WTC11 (cell line): Measurements from ENCODE around the gene KCNMA1. TPM values are rescaled to one million over a fixed set of nuclear protein-coding genes. Genes with fewer than 3 reads are reported as not detected.

Experiments used
- ATAC-seq: fragments of 200-7000 bp; cut with Tn5 transposase; 2 replicates; pipeline ENCODE4 v1.10.0; 2021; ENCODE audit warnings: mild to moderate bottlenecking, moderate library complexity
- CTCF ChIA-PET: fragments of 300-600 bp; sonication (Branson Sonifier 250); formaldehyde crosslinking; loops from one replicate; lab custom pipeline; 2021; ENCODE audit warnings: antibody characterized with exemption; lab: Charles Lee
- POLR2A ChIA-PET: fragments of 350-600 bp; sonication (Branson Sonifier 250); formaldehyde crosslinking; loops from one replicate; lab custom pipeline; 2021; ENCODE audit warnings: antibody characterized with exemption; lab: Charles Lee
- DNase-seq: peaks from one replicate; pipeline ENCODE4 v3.0.0; 2021; ENCODE audit warnings: low spot score
- H3K27ac Mint-ChIP-seq: 2 replicates; pipeline ENCODE4 v1.8.0; 2021; ENCODE audit warnings: mixed read lengths
- H3K27me3 Mint-ChIP-seq: 2 replicates; pipeline ENCODE4 v1.8.0; 2021; ENCODE audit warnings: low read depth, mild to moderate bottlenecking, moderate library complexity, mixed read lengths
- H3K36me3 Mint-ChIP-seq: 2 replicates; pipeline ENCODE4 v1.8.0; 2021; ENCODE audit warnings: mixed read lengths
- H3K4me1 Mint-ChIP-seq: 2 replicates; pipeline ENCODE4 v1.8.0; 2022; ENCODE audit warnings: mixed read lengths
- H3K4me3 Mint-ChIP-seq: 2 replicates; pipeline ENCODE4 v1.8.0; 2021; ENCODE audit warnings: mild to moderate bottlenecking, moderate library complexity, mixed read lengths
- H3K9me3 Mint-ChIP-seq: 2 replicates; pipeline ENCODE4 v1.8.0; 2021; ENCODE audit warnings: mixed read lengths
- AFF4 ChIP-seq: sonication (generic); formaldehyde crosslinking; IDR thresholded peaks from 2 replicates; pipeline ENCODE4 v1.8.1; 2023; ENCODE audit warnings: mild to moderate bottlenecking, missing genetic modification reagents, borderline replicate concordance
- ARID4B ChIP-seq: sonication (generic); formaldehyde crosslinking; IDR thresholded peaks from 2 replicates; pipeline ENCODE4 v1.8.0; 2023; ENCODE audit warnings: missing genetic modification reagents, mild to moderate bottlenecking, borderline replicate concordance
- ATF6 ChIP-seq: sonication (generic); formaldehyde crosslinking; IDR thresholded peaks from 2 replicates; pipeline ENCODE4 v1.8.1; 2023; ENCODE audit warnings: mild to moderate bottlenecking, missing genetic modification reagents
- CREB1 ChIP-seq: sonication (generic); formaldehyde crosslinking; IDR thresholded peaks from 2 replicates; pipeline ENCODE4 v1.8.0; 2023; ENCODE audit warnings: mild to moderate bottlenecking, missing genetic modification reagents
- FOXP1 ChIP-seq: sonication (generic); formaldehyde crosslinking; IDR thresholded peaks from 2 replicates; pipeline ENCODE4 v1.8.0; 2022; ENCODE audit warnings: missing genetic modification reagents, mild to moderate bottlenecking, moderate library complexity, borderline replicate concordance
- MLX ChIP-seq: sonication (generic); formaldehyde crosslinking; IDR thresholded peaks from 2 replicates; pipeline ENCODE4 v1.8.1; 2023; ENCODE audit warnings: mild to moderate bottlenecking, missing genetic modification reagents, moderate library complexity
- RORB ChIP-seq: fragments of 250-450 bp; sonication (Bioruptor Pico); IDR thresholded peaks from 2 replicates; pipeline ENCODE4 v1.9.0; 2021; ENCODE audit warnings: mild to moderate bottlenecking
- STAT6 ChIP-seq: sonication (generic); formaldehyde crosslinking; conservative IDR thresholded peaks from 2 replicates; pipeline ENCODE4 v1.8.1; 2023; ENCODE audit warnings: mild to moderate bottlenecking, low read depth, missing genetic modification reagents, moderate library complexity
- ZMAT4 ChIP-seq: fragments of 250-450 bp; sonication (Bioruptor Pico); IDR thresholded peaks from 2 replicates; pipeline ENCODE4 v1.9.0; 2021; ENCODE audit warnings: mild to moderate bottlenecking
- ZNF232 ChIP-seq: sonication (generic); formaldehyde crosslinking; IDR thresholded peaks from 2 replicates; pipeline ENCODE4 v1.8.0; 2022; ENCODE audit warnings: mild to moderate bottlenecking, missing genetic modification reagents
- ZNF396 ChIP-seq: fragments of 250-450 bp; sonication (Bioruptor Pico); IDR thresholded peaks from 2 replicates; pipeline ENCODE4 v1.8.0; 2021; ENCODE audit warnings: mild to moderate bottlenecking, moderate library complexity, borderline replicate concordance
- total RNA-seq: library from RNA; stranded (reverse); gene quantifications from 3 replicates; pipeline ENCODE4 v1.2.3, GENCODE V29; 2021
- TF ChIP-seq, protein P1 (sequence below): sonication (generic); formaldehyde crosslinking; IDR thresholded peaks from 2 replicates; pipeline ENCODE4 v1.8.1; 2023; ENCODE audit warnings: mild to moderate bottlenecking, moderate library complexity, missing genetic modification reagents
- TF ChIP-seq, protein P2 (sequence below): sonication (generic); formaldehyde crosslinking; IDR thresholded peaks from 2 replicates; pipeline ENCODE4 v1.8.1; 2022; ENCODE audit warnings: missing genetic modification reagents, borderline replicate concordance
- TF ChIP-seq, protein P3 (sequence below): fragments of 250-450 bp; sonication (Bioruptor Pico); IDR thresholded peaks from 2 replicates; pipeline ENCODE4 v1.8.0; 2021; ENCODE audit warnings: mild to moderate bottlenecking

The KCNMA1 gene
- total RNA-seq, 1 experiment from 2014 or later, result 7.3 TPM

GRCh38 chr10:77339166-77339565, 298.4 kb downstream of the KCNMA1 start:
- Mint-ChIP-seq H3K4me3 (no peak overlapping the region), H3K4me1 (no peaks in the 10 kb centered on the region), H3K27ac (no peak overlapping the region), H3K36me3 (peaks cover 7% of the 10 kb centered on the region; the same call in 1 of the 2 replicates), H3K27me3 (peaks cover 9% of the 10 kb centered on the region), H3K9me3 (peaks cover 11% of the 10 kb centered on the region)
- DNase-seq (no peak), ATAC-seq (no peak)
- POLR2A ChIA-PET, result no interaction called here
- CTCF ChIA-PET, result no interaction called here
- no peak for TF ChIP-seq FOXP1 (CRISPR knock-in tag)
- TF ChIP-seq, protein P1, sequence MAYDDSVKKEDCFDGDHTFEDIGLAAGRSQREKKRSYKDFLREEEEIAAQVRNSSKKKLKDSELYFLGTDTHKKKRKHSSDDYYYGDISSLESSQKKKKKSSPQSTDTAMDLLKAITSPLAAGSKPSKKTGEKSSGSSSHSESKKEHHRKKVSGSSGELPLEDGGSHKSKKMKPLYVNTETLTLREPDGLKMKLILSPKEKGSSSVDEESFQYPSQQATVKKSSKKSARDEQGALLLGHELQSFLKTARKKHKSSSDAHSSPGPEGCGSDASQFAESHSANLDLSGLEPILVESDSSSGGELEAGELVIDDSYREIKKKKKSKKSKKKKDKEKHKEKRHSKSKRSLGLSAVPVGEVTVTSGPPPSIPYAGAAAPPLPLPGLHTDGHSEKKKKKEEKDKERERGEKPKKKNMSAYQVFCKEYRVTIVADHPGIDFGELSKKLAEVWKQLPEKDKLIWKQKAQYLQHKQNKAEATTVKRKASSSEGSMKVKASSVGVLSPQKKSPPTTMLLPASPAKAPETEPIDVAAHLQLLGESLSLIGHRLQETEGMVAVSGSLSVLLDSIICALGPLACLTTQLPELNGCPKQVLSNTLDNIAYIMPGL (CRISPR knock-in tag), result no peak
- TF ChIP-seq ATF6 (CRISPR knock-in tag), result no peak
- no peak for TF ChIP-seq ZMAT4 (CRISPR knock-in tag)
- no peak for TF ChIP-seq STAT6 (CRISPR knock-in tag)
- TF ChIP-seq AFF4, result no peak
- TF ChIP-seq, protein P2, sequence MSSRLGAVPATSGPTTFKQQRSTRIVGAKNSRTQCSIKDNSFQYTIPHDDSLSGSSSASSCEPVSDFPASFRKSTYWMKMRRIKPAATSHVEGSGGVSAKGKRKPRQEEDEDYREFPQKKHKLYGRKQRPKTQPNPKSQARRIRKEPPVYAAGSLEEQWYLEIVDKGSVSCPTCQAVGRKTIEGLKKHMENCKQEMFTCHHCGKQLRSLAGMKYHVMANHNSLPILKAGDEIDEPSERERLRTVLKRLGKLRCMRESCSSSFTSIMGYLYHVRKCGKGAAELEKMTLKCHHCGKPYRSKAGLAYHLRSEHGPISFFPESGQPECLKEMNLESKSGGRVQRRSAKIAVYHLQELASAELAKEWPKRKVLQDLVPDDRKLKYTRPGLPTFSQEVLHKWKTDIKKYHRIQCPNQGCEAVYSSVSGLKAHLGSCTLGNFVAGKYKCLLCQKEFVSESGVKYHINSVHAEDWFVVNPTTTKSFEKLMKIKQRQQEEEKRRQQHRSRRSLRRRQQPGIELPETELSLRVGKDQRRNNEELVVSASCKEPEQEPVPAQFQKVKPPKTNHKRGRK, result no peak
- TF ChIP-seq RORB (CRISPR knock-in tag), result no peak
- no peak for TF ChIP-seq CREB1 (CRISPR knock-in tag)
- no peak for TF ChIP-seq ZNF396 (CRISPR knock-in tag)
- TF ChIP-seq, protein P3, sequence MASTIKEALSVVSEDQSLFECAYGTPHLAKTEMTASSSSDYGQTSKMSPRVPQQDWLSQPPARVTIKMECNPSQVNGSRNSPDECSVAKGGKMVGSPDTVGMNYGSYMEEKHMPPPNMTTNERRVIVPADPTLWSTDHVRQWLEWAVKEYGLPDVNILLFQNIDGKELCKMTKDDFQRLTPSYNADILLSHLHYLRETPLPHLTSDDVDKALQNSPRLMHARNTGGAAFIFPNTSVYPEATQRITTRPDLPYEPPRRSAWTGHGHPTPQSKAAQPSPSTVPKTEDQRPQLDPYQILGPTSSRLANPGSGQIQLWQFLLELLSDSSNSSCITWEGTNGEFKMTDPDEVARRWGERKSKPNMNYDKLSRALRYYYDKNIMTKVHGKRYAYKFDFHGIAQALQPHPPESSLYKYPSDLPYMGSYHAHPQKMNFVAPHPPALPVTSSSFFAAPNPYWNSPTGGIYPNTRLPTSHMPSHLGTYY (CRISPR knock-in tag), result no peak
- no peak for TF ChIP-seq ARID4B (CRISPR knock-in tag)
- TF ChIP-seq MLX (CRISPR knock-in tag), result no peak
- TF ChIP-seq ZNF232 (CRISPR knock-in tag), result no peak
